Psoas muscle (tissue), 8 donors: ENCODE measurements around the gene CHRNA7. TPM values are rescaled to one million over a fixed set of nuclear protein-coding genes. Genes with fewer than 3 reads are reported as not detected.

ENCODE experiments used
- ATAC-seq, 4 donors: fragments of 200-7000 bp; cut with Tn5 transposase; one replicate each; pipeline ENCODE4 v1.9.1; 2020; ENCODE audit warnings: moderate library complexity in 3 of 4, mild to moderate bottlenecking in 2 of 4
- DNase-seq, 2 donors: peaks; one replicate each; pipeline ENCODE4 v3.0.0-alpha.2; 2020
- H3K27ac ChIP-seq: fragments of 200-600 bp; one replicate; pipeline ENCODE4 v1.8.0; 2022
- H3K27me3 ChIP-seq, 3 donors: fragments of 200-600 bp in 1 of 3; one replicate each; pipeline versions ENCODE4 v1.6.1 to v1.8.0; 2013 to 2022; ENCODE audit warnings: low read length in 2 of 3, mild to moderate bottlenecking in 2 of 3, moderate library complexity in 1 of 3; ENCODE audit not compliant: insufficient read depth in 3 of 3
- H3K36me3 ChIP-seq, 2 donors: fragments of 200-600 bp in 1 of 2; one replicate each; pipeline versions ENCODE4 v1.6.1 to v1.8.0; 2013 to 2022; ENCODE audit warnings: low read depth in 1 of 2, mild to moderate bottlenecking in 1 of 2, moderate library complexity in 1 of 2; ENCODE audit not compliant: insufficient read depth in 1 of 2
- H3K4me1 ChIP-seq: fragments of 200-600 bp; one replicate; pipeline ENCODE4 v1.8.0; 2022
- H3K4me3 ChIP-seq: fragments of 200-600 bp; one replicate; pipeline ENCODE4 v1.8.0; 2022; ENCODE audit warnings: mild to moderate bottlenecking
- H3K9me3 ChIP-seq: fragments of 200-600 bp; one replicate; pipeline ENCODE4 v1.8.0; 2022
- CTCF ChIP-seq: fragments of 200-600 bp; IDR thresholded peaks from one replicate; pipeline ENCODE4 v1.8.0; 2022; ENCODE audit warnings: antibody characterized with exemption
- WGBS, 3 donors: extraction: QIAGEN DNeasy Blood & Tissue Kit; methylation state at CpG; one replicate each; pipeline versions ENCODE4 v1.1.6 to v1.1.7; 2013; 5-methylcytosine and 5-hydroxymethylcytosine counted together
- intact Hi-C, 2 donors: fragments of 100-400 bp; cut with DNase I; formaldehyde crosslinking; loops; one replicate each; pipeline versions ENCODE4 v1.11.0 to v1.14.2; 2022
- long read RNA-seq, 2 donors: library from polyadenylated mRNA; unstranded; transcript quantifications; one replicate each; pipeline ENCODE4 v2.0.0, GENCODE V29; 2021
- polyA plus RNA-seq, 3 donors: library from polyadenylated mRNA; stranded (reverse); fragments of 200-250 nt; gene quantifications; one replicate each; pipeline ENCODE4 v1.2.3, GENCODE V29; 2013
- total RNA-seq, 4 donors: library from RNA; stranded (reverse); fragmentation: NEBNext Ultra II Directional in 2 of 4; extraction: Animal tissue kit (Norgen Biotek cat#: 25700) in 2 of 4; gene quantifications; one replicate each; pipeline versions ENCODE4 v1.2.1 to v1.2.4, GENCODE V29; 2021 to 2023
- donor health status: healthy with polysubstance abuse.
- donor health status: DM: no; HTN: no; CAD: no; lungs with moderate emphysema.
- donor health status: Bipolar disorder and iron deficiency.
- donor health status: healthy.
- donor health status: DM: yes; HTN: yes; CAD: no.
- donor health status: DM: no; HTN: no; CAD: no.
- donor health status: DM: no; HTN: no; CAD: no.
- donor health status: DM: yes; HTN: yes; CAD: no.

The CHRNA7 gene
- under 1 TPM; 0.32 to 0.95 (median 0.69) TPM for total RNA-seq
- 1 to 10 TPM in 1 of 3 donors, under 1 TPM in 2; 0.18 to 1.9 (median 0.35) TPM for polyA plus RNA-seq
- long read RNA-seq, donor 1: 0 reads
- long read RNA-seq, donor 2, full-length matches to known transcripts: 5 of 7 reads
- long read RNA-seq, donor 2, partial matches to known transcripts: 0 of 7 reads
- long read RNA-seq, donor 2, other reads (novel, unspliced or antisense): 2 of 7 reads

DNA sequence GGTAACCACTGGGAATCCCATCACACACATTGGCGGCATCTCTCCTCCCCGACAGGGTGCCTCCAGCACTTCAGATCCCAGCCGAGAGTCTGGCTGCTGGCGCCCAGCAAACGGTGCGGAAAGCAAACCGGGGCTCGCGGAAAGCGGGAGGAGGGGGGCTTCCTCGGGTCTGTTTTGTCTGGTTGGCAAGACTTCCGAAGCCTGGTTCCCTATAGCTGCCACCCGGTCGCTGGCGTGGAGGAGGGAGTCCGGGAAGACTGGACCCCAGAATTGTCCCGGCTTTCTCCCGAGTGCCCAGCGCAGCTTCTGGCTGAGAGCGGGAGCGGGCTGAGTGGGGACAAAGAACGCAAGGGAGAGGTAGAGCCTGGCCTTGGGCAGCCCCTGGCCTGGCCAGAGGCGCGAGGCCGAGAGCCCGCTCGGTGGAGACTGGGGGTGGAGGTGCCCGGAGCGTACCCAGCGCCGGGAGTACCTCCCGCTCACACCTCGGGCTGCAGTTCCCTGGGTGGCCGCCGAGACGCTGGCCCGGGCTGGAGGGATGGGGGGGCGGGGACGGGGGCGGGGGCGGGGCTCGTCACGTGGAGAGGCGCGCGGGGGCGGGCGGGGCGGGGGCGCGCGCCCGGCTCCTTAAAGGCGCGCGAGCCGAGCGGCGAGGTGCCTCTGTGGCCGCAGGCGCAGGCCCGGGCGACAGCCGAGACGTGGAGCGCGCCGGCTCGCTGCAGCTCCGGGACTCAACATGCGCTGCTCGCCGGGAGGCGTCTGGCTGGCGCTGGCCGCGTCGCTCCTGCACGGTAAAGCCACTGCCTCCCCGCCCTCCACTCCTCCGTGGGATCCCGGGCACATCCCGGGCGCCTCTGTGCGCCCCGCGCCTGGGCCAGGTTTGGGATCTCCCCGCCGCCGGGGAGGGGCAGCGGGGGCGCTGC, at the start of gene CHRNA7:
TSS of gene CHRNA7 (plus strand) at position 654 of the 920 bp plus-strand sequence. CDS start at position 734, 80 bp downstream.
- peak; percentile 42 for TF ChIP-seq CTCF
- intact Hi-C loops: no loop called here
- H3K4me3 ChIP-seq: peak within 1 kb of the TSS; percentile 83
- H3K27me3 ChIP-seq: peaks cover 0 to 22% (median 5%) of the 10 kb centered on the region in 3 donors
- whole genome bisulfite sequencing, 3 donors: 1 to 2% (median 1%) methylated on average over 33 to 89 of the region's 92 CpGs
- H3K9me3 ChIP-seq: no peaks in the 10 kb centered on the region
- peak; percentile 84 to 96 (median 94) for ATAC-seq
- DNase-seq: peak; percentile 15 to 84
- H3K4me1 ChIP-seq: peaks cover 4% of the 10 kb centered on the region
- H3K36me3 ChIP-seq: no peaks in the 10 kb centered on the region
- peak within 1 kb of the TSS; percentile 16 for H3K27ac ChIP-seq

DNA sequence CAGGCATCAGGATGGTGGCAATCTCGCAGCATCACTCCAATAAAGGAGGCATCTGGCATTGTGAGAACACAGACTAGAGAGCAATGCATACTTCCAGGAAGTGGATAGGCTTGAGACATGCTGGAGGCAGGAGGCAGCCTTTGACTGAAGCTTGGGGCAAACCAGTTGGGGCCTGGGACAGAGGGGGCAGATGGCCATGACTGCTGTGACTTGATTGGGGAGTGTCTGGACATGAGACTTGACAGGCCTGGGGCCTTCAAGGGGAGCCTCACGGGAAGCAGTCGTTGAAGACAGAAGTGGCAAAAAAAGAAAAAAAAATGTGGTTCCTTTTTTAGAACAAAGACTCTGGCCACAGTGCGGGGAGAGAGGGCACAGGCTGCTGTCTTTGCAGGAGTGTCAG, 44.7 kb upstream of the CHRNA7 start:
- intact Hi-C loops: no loop called here

GRCh38 chr15:31993062-31993461, 37.3 kb upstream of the CHRNA7 start:
- H3K27ac ChIP-seq: no peak overlapping the region
- DNase-seq (no peak), ATAC-seq (no peak)
- no peaks in the 10 kb centered on the region for H3K36me3 ChIP-seq
- no peak for TF ChIP-seq CTCF
- H3K4me1 ChIP-seq: no peaks in the 10 kb centered on the region
- no peaks in the 10 kb centered on the region for H3K27me3 ChIP-seq
- WGBS, 3 donors: 76 to 86% (median 86%) methylated on average over 4 of the region's 4 CpGs
- H3K9me3 ChIP-seq: no peaks in the 10 kb centered on the region
- H3K4me3 ChIP-seq: no peak overlapping the region
- intact Hi-C loops: no loop called here

More for the DNA sequence above, 44.7 kb upstream of the CHRNA7 start:
- Histone ChIP-seq H3K27me3 (no peaks in the 10 kb centered on the region), H3K4me1 (no peaks in the 10 kb centered on the region), H3K4me3 (no peak overlapping the region), H3K27ac (no peak overlapping the region), H3K36me3 (no peaks in the 10 kb centered on the region), H3K9me3 (no peaks in the 10 kb centered on the region)
- 29 to 37% (median 36%) methylated on average over 4 of the region's 4 CpGs for WGBS, 3 donors
- DNase-seq: no peak
- no peak for ATAC-seq
- no peak for TF ChIP-seq CTCF

GRCh38 chr15:31997711-31998110, 32.6 kb upstream of the CHRNA7 start:
- no peaks in the 10 kb centered on the region for H3K27me3 ChIP-seq
- DNase-seq (no peak), ATAC-seq (no peak)
- no peaks in the 10 kb centered on the region for H3K4me1 ChIP-seq
- no peak overlapping the region for H3K4me3 ChIP-seq
- H3K9me3 ChIP-seq: no peaks in the 10 kb centered on the region
- no peak overlapping the region for H3K27ac ChIP-seq
- intact Hi-C loops: no loop called here
- TF ChIP-seq CTCF: no peak
- no peaks in the 10 kb centered on the region for H3K36me3 ChIP-seq
